Mesothelial cell of epicardium (in vitro differentiated cells): ENCODE measurements around the gene EPB41L3. TPM values are rescaled to one million over a fixed set of nuclear protein-coding genes. Genes with fewer than 3 reads are reported as not detected.

ENCODE experiments used
- DNase-seq, 2 experiments: peaks; one replicate each; pipeline ENCODE4 v3.0.0; 2021; ENCODE audit warnings: low spot score in 2 of 2; ENCODE audit not compliant: unreplicated experiment in 2 of 2
- H3K27ac Mint-ChIP-seq: 2 replicates; pipeline ENCODE4 v1.8.0; 2021; ENCODE audit warnings: mixed read lengths
- H3K27me3 Mint-ChIP-seq: 2 replicates; pipeline ENCODE4 v1.8.0; 2021; ENCODE audit warnings: low read depth, mixed read lengths
- H3K36me3 Mint-ChIP-seq: 2 replicates; pipeline ENCODE4 v1.8.0; 2021; ENCODE audit warnings: mixed read lengths
- H3K4me1 Mint-ChIP-seq: 2 replicates; pipeline ENCODE4 v1.8.0; 2021; ENCODE audit warnings: mixed read lengths
- H3K4me3 Mint-ChIP-seq: 2 replicates; pipeline ENCODE4 v1.8.0; 2021; ENCODE audit warnings: mild to moderate bottlenecking, moderate library complexity, mixed read lengths
- H3K9me3 Mint-ChIP-seq: 2 replicates; pipeline ENCODE4 v1.8.0; 2021; ENCODE audit warnings: mixed read lengths
- CTCF ChIP-seq: fragments of 200-600 bp; sonication (generic); IDR thresholded peaks from one replicate; pipeline ENCODE4 v1.5.0; 2021; ENCODE audit warnings: antibody characterized with exemption; ENCODE audit not compliant: unreplicated experiment
- total RNA-seq: library from RNA; stranded (reverse); gene quantifications from 3 replicates; pipeline ENCODE4 v1.2.1, GENCODE V29; 2021

Gene EPB41L3
- total RNA-seq, 1 donor from 2014 or later, result 61.9 TPM

- no peaks in the 10 kb centered on the region for H3K9me3 Mint-ChIP-seq
- H3K36me3 Mint-ChIP-seq, result no peaks in the 10 kb centered on the region
- H3K27me3 Mint-ChIP-seq, result no peaks in the 10 kb centered on the region
- no peak for TF ChIP-seq CTCF
- H3K4me1 Mint-ChIP-seq, result no peaks in the 10 kb centered on the region
- no peak overlapping the region for H3K27ac Mint-ChIP-seq
- no peak overlapping the region for H3K4me3 Mint-ChIP-seq
- DNase-seq, result no peak
These were observed 92.6 kb downstream of the EPB41L3 start for GRCh38 chr18:5451150-5451549.

- DNase-seq, result no peak
- no peak overlapping the region for H3K4me3 Mint-ChIP-seq
- no peaks in the 10 kb centered on the region for H3K27me3 Mint-ChIP-seq
- no peaks in the 10 kb centered on the region for H3K36me3 Mint-ChIP-seq
- no peaks in the 10 kb centered on the region for H3K4me1 Mint-ChIP-seq
- no peak for TF ChIP-seq CTCF
- H3K27ac Mint-ChIP-seq, result no peak overlapping the region
- no peaks in the 10 kb centered on the region for H3K9me3 Mint-ChIP-seq
These were observed 93.8 kb downstream of the EPB41L3 start for GRCh38 chr18:5449858-5450509.

GRCh38 chr18:5447442-5447841 is 96.4 kb downstream of the EPB41L3 start:
- H3K4me1 Mint-ChIP-seq, result no peaks in the 10 kb centered on the region
- no peak overlapping the region for H3K4me3 Mint-ChIP-seq
- TF ChIP-seq CTCF, result no peak
- H3K27ac Mint-ChIP-seq, result no peak overlapping the region
- no peaks in the 10 kb centered on the region for H3K9me3 Mint-ChIP-seq
- no peak for DNase-seq
- no peaks in the 10 kb centered on the region for H3K27me3 Mint-ChIP-seq
- no peaks in the 10 kb centered on the region for H3K36me3 Mint-ChIP-seq

- H3K4me1 Mint-ChIP-seq, result no peaks in the 10 kb centered on the region
- TF ChIP-seq CTCF, result no peak
- peaks cover 2% of the 10 kb centered on the region for H3K36me3 Mint-ChIP-seq
- H3K4me3 Mint-ChIP-seq, result no peak overlapping the region
- no peaks in the 10 kb centered on the region for H3K9me3 Mint-ChIP-seq
- no peak overlapping the region for H3K27ac Mint-ChIP-seq
- H3K27me3 Mint-ChIP-seq, result no peaks in the 10 kb centered on the region
- DNase-seq, result no peak
These were observed 99.0 kb downstream of the EPB41L3 start for GRCh38 chr18:5444847-5445246.

GRCh38 chr18:5444269-5444668 is 99.5 kb downstream of the EPB41L3 start:
- no peak overlapping the region for H3K27ac Mint-ChIP-seq
- H3K4me3 Mint-ChIP-seq, result no peak overlapping the region
- H3K4me1 Mint-ChIP-seq, result no peaks in the 10 kb centered on the region
- peaks cover 2% of the 10 kb centered on the region for H3K36me3 Mint-ChIP-seq
- TF ChIP-seq CTCF, result no peak
- DNase-seq, result no peak
- H3K9me3 Mint-ChIP-seq, result no peaks in the 10 kb centered on the region
- H3K27me3 Mint-ChIP-seq, result no peaks in the 10 kb centered on the region
